Neural cell (in vitro differentiated cells): Measurements from ENCODE around the gene ZNF79. TPM values are rescaled to one million over a fixed set of nuclear protein-coding genes. Genes with fewer than 3 reads are reported as not detected.

Experiments used
- H2AFZ ChIP-seq: fragments of 200-600, 300-800 bp; sonication (generic), shearing (Covaris generic); 2 replicates; pipeline ENCODE4 v1.6.0; 2014; ENCODE audit warnings: low read depth, mild to moderate bottlenecking, antibody characterized with exemption, low read length, moderate library complexity
- H3F3A ChIP-seq: fragments of 200-600 bp; shearing (Covaris generic); 2 replicates; pipeline ENCODE4 v1.6.1; 2016; ENCODE audit warnings: mild to moderate bottlenecking, moderate library complexity, mixed read lengths, antibody characterized with exemption, low read length; ENCODE audit not compliant: insufficient read depth, poor library complexity, severe bottlenecking
- H3K27ac ChIP-seq: fragments of 200-600, 300-800 bp; sonication (generic), shearing (Covaris generic); 2 replicates; pipeline ENCODE4 v1.5.1; 2014; ENCODE audit warnings: mild to moderate bottlenecking, low read length, moderate library complexity
- H3K27me3 ChIP-seq: fragments of 300-800, 200-600 bp; sonication (generic), shearing (Covaris generic); 2 replicates; pipeline ENCODE4 v1.6.0; 2014; ENCODE audit warnings: mild to moderate bottlenecking, low read depth, low read length, moderate library complexity; ENCODE audit not compliant: insufficient read depth
- H3K36me3 ChIP-seq: fragments of 300-800, 200-600 bp; sonication (generic), shearing (Covaris generic); 2 replicates; pipeline ENCODE4 v1.5.1; 2014; ENCODE audit warnings: mild to moderate bottlenecking, antibody characterized with exemption, low read length, moderate library complexity; ENCODE audit not compliant: insufficient read depth
- H3K4me2 ChIP-seq: fragments of 300-800, 200-600 bp; sonication (generic), shearing (Covaris generic); 2 replicates; pipeline ENCODE4 v1.6.0; 2014; ENCODE audit warnings: mild to moderate bottlenecking, low read length
- H3K4me3 ChIP-seq: fragments of 300-800, 200-600 bp; sonication (generic), shearing (Covaris generic); 2 replicates; pipeline ENCODE4 v1.5.1; 2014; ENCODE audit warnings: mild to moderate bottlenecking, low read length, moderate library complexity
- H3K79me2 ChIP-seq: fragments of 200-600 bp; shearing (Covaris generic); replicated peaks from 2 replicates; pipeline ENCODE4 v1.6.0; 2014; ENCODE audit warnings: mild to moderate bottlenecking, low read length, moderate library complexity; ENCODE audit not compliant: insufficient read depth
- H3K9ac ChIP-seq: fragments of 300-800, 200-600 bp; sonication (generic), shearing (Covaris generic); 2 replicates; pipeline ENCODE4 v1.6.1; 2016; ENCODE audit warnings: mild to moderate bottlenecking, low read length, mixed read lengths
- H3K9me2 ChIP-seq: fragments of 200-600 bp; shearing (Covaris generic); 2 replicates; pipeline ENCODE4 v1.6.1; 2016; ENCODE audit warnings: mild to moderate bottlenecking, low read length, mixed read lengths; ENCODE audit not compliant: insufficient read depth
- H3K9me3 ChIP-seq: fragments of 200-600, 300-800 bp; sonication (generic), shearing (Covaris generic); 2 replicates; pipeline ENCODE4 v1.6.1; 2016; ENCODE audit warnings: mild to moderate bottlenecking, mixed run types, low read length, moderate library complexity, mixed read lengths
- H4K20me1 ChIP-seq: fragments of 200-600 bp; shearing (Covaris generic); 2 replicates; pipeline ENCODE4 v1.6.1; 2016; ENCODE audit warnings: mild to moderate bottlenecking, mixed run types; ENCODE audit not compliant: insufficient read depth
- CTCF ChIP-seq: fragments of 450-650 bp; IDR thresholded peaks from 2 replicates; pipeline ENCODE4 v1.5.1; 2014; ENCODE audit warnings: antibody characterized with exemption, mild to moderate bottlenecking, moderate library complexity; ENCODE audit not compliant: poor library complexity, severe bottlenecking
- EZH2 ChIP-seq: fragments of 200-600, 300-800 bp; shearing (Covaris generic), sonication (generic); IDR thresholded peaks from 2 replicates; pipeline ENCODE4 v1.6.1; 2014; ENCODE audit warnings: antibody characterized with exemption, low read length, borderline replicate concordance, mild to moderate bottlenecking; ENCODE audit not compliant: insufficient read depth, poor library complexity, severe bottlenecking
- POLR2AphosphoS5 ChIP-seq: IDR thresholded peaks from 2 replicates; pipeline ENCODE4 v1.6.1; 2012
- RAD21 ChIP-seq: fragments of 450-650 bp; conservative IDR thresholded peaks from 2 replicates; pipeline ENCODE4 v1.6.1; 2014; ENCODE audit warnings: antibody characterized with exemption, mild to moderate bottlenecking, moderate library complexity
- REST ChIP-seq: IDR thresholded peaks from 2 replicates; pipeline ENCODE4 v1.6.1; 2012; ENCODE audit warnings: borderline replicate concordance
- SMC3 ChIP-seq: fragments of 450-650 bp; conservative IDR thresholded peaks from 2 replicates; pipeline ENCODE4 v1.6.1; 2014; ENCODE audit warnings: antibody characterized with exemption, mild to moderate bottlenecking, moderate library complexity; ENCODE audit not compliant: poor library complexity
- TAF1 ChIP-seq: IDR thresholded peaks from 2 replicates; pipeline ENCODE4 v1.6.1; 2012; ENCODE audit warnings: low read depth
- polyA plus RNA-seq: library from polyadenylated mRNA; depleted of rRNA; stranded (reverse); fragments of >200 nt; gene quantifications from 2 replicates; pipeline ENCODE4 v1.2.3, GENCODE V29; 2014

The ZNF79 gene
- polyA plus RNA-seq, 1 donor from 2014 or later = 2.9 TPM

- Histone ChIP-seq H3K9me2 (no peaks in the 10 kb centered on the region), H3K4me2 (peak overlapping the region; percentile 74), H3K27ac (peak overlapping the region; percentile 94), H2AFZ (peak overlapping the region; percentile 67), H4K20me1 (no peaks in the 10 kb centered on the region), H3K79me2 (peaks cover 15% of the 10 kb centered on the region), H3K4me3 (peak overlapping the region; percentile 70), H3K9ac (peak overlapping the region; percentile 83), H3K36me3 (no peaks in the 10 kb centered on the region), H3F3A (no peaks in the 10 kb centered on the region), H3K27me3 (no peaks in the 10 kb centered on the region), H3K9me3 (no peaks in the 10 kb centered on the region)
- no peak for TF ChIP-seq RAD21
- no peak for TF ChIP-seq EZH2
- no peak for TF ChIP-seq POLR2AphosphoS5
Observed at GRCh38 chr9:127423476-127423933, 677 bp upstream of the ZNF79 start.

- H3K27ac ChIP-seq = peak overlapping the region; percentile 94
- peaks cover 15% of the 10 kb centered on the region for H3K79me2 ChIP-seq
- H3K4me2 ChIP-seq = peak overlapping the region; percentile 76
Observed at GRCh38 chr9:127424676-127424999, 456 bp downstream of the ZNF79 start.

More at GRCh38 chr9:127424676-127424999, 456 bp downstream of the ZNF79 start:
- Histone ChIP-seq H2AFZ (peak overlapping the region; percentile 67), H4K20me1 (no peaks in the 10 kb centered on the region), H3F3A (no peaks in the 10 kb centered on the region), H3K9me2 (no peaks in the 10 kb centered on the region), H3K9me3 (no peaks in the 10 kb centered on the region), H3K27me3 (no peaks in the 10 kb centered on the region), H3K9ac (peak overlapping the region; percentile 83), H3K36me3 (no peaks in the 10 kb centered on the region), H3K4me3 (peak overlapping the region; percentile 70)
- peak; percentile 26 for TF ChIP-seq CTCF
- peak; percentile 30 for TF ChIP-seq SMC3
- TF ChIP-seq RAD21 = no peak
- TF ChIP-seq REST = no peak
- no peak for TF ChIP-seq POLR2AphosphoS5
- no peak for TF ChIP-seq TAF1
